Muscle layer of duodenum (tissue), 2 donors: ENCODE data around the gene SELENON.
A peak's percentile ranks its signal among the peaks of the same experiment; 100 is the strongest.

ENCODE experiments used
- H3K27ac ChIP-seq: one replicate; pipeline ENCODE4 v1.7.0; 2013; ENCODE audit warnings: mild to moderate bottlenecking, low read length
- H3K27me3 ChIP-seq: one replicate; pipeline ENCODE4 v1.7.0; 2013; ENCODE audit warnings: low read depth, mild to moderate bottlenecking, control low read depth, low read length
- H3K36me3 ChIP-seq, 2 donors: one replicate each; pipeline ENCODE4 v1.7.0; 2013; ENCODE audit warnings: low read length in 2 of 2, control low read depth in 1 of 2, mild to moderate bottlenecking in 1 of 2; ENCODE audit not compliant: insufficient read depth in 2 of 2, control insufficient read depth in 1 of 2
- H3K4me1 ChIP-seq, 2 donors: one replicate each; pipeline ENCODE4 v1.7.0; 2013; ENCODE audit warnings: low read length in 2 of 2, mild to moderate bottlenecking in 2 of 2, control low read depth in 1 of 2, moderate library complexity in 1 of 2; ENCODE audit not compliant: insufficient read depth in 2 of 2, control insufficient read depth in 1 of 2
- H3K4me3 ChIP-seq, 2 donors: one replicate each; pipeline ENCODE4 v1.7.0; 2013; ENCODE audit warnings: low read length in 2 of 2, low read depth in 1 of 2, mild to moderate bottlenecking in 1 of 2
- H3K9me3 ChIP-seq, 2 donors: one replicate each; pipeline ENCODE4 v1.7.0; 2013; ENCODE audit warnings: low read length in 2 of 2, control low read depth in 1 of 2, mild to moderate bottlenecking in 1 of 2; ENCODE audit not compliant: control insufficient read depth in 1 of 2
- donor health status: healthy.

Gene SELENON

DNA sequence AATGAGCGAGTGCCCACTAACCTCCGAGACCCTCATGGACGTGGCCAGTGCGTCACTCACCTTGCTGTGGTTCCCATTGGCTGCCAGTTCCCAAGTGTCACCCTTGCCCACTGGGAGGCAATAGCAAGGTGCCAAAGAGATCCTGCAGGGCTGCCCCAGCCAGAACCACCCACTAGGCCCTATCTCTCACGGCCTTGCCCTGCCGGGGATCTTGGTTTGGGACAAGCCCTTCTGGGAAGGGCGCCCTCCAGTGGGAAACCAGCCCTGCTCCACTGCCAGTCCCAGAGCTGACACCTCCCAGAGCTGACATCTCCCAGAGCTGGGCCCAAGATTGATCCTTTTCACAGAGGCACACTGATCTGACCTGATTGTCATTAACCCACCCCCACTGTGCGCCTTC lies 2.1 kb upstream of the SELENON start:
- Histone ChIP-seq H3K4me3 (no peak overlapping the region), H3K4me1 (peaks cover 4 to 42% of the 10 kb centered on the region in 2 donors), H3K27ac (no peak overlapping the region), H3K36me3 (no peaks in the 10 kb centered on the region), H3K27me3 (no peaks in the 10 kb centered on the region), H3K9me3 (no peaks in the 10 kb centered on the region)

DNA sequence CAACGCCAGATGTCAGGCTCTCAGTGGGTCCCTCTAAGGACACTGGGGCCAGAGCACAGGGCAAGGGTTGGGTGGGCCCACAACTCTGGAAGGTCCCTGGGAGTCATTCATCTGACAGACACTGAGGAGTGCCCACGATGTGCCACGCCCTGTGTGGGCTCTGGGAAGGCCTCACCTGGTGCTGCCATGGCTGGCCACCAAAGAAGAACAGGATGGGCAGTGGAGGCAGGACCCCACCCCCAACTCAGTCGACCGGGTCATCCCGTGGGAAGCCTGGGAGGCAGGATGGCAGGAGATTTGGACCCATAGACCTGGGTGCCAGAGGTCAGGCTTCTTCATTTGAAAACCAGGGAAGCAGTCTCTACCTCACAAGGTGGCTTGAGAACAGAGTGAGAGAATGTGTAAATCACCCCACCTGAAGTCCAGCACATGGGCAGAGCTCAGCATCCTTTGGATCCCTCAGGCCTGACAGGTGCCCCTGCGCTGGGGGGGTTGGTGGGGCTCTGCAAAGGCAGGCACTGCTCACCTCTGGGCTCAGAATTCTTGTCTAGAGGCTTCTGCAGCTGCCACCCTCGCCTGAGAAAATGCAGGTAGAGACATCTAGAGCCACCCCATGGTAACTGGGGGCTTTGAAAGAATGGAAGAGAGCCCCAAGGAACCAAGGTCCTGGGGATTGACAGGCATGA lies 1.2 kb upstream of the SELENON start:
- Histone ChIP-seq H3K27ac (no peak overlapping the region), H3K9me3 (no peaks in the 10 kb centered on the region), H3K36me3 (no peaks in the 10 kb centered on the region), H3K4me3 (peak overlapping the region in 1 of 2 donors; percentile 54), H3K4me1 (peaks cover 4 to 47% of the 10 kb centered on the region in 2 donors), H3K27me3 (no peaks in the 10 kb centered on the region)

DNA sequence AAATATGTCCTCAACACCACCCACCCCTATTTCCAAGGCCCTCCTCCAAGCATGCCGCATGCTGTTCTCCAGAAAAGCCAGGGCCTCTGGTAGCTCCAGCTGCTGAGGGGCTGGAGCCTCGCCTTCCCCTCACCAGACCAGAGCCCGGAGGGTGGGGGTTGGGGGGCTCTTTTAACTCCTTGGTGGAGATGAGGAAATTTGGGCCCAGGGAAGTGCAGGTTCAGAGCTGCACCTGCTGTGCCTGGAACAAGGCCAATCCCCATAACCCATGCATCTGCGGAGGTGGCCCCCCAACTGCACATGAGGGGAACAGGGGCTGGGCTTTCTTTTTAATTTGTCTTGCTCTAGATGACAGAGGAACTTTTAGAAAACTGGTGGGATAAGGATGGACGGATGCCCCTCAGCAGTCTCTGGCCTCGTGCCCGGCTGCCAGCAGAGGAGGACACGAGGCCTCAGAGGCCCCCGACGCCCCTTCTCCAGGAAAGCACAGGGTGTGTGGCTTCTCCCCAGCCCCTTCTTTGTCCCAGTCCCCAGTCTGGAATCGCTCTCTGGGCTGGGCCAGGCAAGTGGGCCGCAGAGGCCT lies 550 bp upstream of the SELENON start:
- peak overlapping the region; percentile 11 to 54 for H3K4me3 ChIP-seq
- H3K27me3 ChIP-seq: no peaks in the 10 kb centered on the region
- no peaks in the 10 kb centered on the region for H3K36me3 ChIP-seq
- H3K27ac ChIP-seq: peak overlapping the region; percentile 39
- no peaks in the 10 kb centered on the region for H3K9me3 ChIP-seq
- peaks cover 4 to 52% of the 10 kb centered on the region in 2 donors for H3K4me1 ChIP-seq

DNA sequence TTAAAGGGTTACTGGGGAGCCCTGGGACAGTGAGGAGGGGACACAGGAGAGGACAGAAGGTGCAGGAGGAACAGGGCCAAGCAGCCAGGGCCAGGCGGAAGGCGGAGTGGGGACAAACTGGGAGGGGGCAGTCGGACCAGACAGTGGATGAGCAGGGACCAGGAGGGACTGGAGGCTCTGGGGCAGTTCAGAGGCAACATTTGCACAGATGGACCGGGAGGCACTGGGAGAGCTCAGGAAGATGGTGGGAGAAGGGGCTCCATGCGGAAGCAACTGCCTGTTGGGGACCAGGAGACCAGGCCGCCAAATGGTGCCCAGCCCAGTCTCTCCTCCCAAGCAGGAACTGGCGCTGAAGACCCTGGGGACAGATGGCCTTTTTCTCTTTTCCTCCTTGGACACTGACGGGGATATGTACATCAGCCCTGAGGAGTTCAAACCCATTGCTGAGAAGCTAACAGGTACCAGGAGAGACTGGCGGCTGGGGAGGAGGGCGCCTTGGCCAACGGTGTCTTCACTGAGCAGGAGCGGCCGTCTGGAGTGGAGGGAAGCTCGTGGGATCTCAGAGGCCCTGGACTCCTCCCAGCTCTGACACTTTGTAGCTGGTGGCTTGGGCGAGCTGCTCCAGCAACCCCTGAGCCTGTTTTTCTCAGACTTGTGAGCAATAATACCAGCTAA lies 847 bp downstream of the SELENON start:
- no peak overlapping the region for H3K27ac ChIP-seq
- H3K9me3 ChIP-seq: no peaks in the 10 kb centered on the region
- peaks cover 4 to 55% of the 10 kb centered on the region in 2 donors for H3K4me1 ChIP-seq
- H3K27me3 ChIP-seq: no peaks in the 10 kb centered on the region
- peak overlapping the region; percentile 58 to 64 for H3K4me3 ChIP-seq
- peaks cover 0 to 7% of the 10 kb centered on the region in 2 donors for H3K36me3 ChIP-seq

DNA sequence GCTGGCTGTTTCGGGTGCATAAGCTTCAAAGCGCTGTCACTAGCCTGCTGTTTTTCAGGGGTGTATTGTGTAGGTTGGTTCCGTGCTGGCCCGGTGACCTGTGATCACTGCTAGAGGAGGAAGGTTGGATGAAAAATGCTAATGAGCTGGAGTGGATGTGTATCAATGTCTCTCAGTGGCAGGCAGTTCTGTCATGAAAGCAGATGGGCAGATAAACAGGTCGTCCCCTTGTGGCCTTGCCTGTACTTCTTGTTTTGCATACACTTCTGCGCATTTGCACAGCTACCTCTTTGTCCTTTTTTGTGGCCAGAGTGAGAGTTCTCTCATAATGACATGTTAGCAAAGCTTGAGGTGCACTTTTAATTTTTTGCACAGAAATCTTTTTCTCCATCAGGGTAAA lies 2.9 kb downstream of the SELENON start:
- Histone ChIP-seq H3K9me3 (no peaks in the 10 kb centered on the region), H3K27ac (no peak overlapping the region), H3K4me3 (no peak overlapping the region), H3K36me3 (peaks cover 4 to 20% of the 10 kb centered on the region in 2 donors), H3K27me3 (no peaks in the 10 kb centered on the region), H3K4me1 (peaks cover 0 to 62% of the 10 kb centered on the region in 2 donors)

DNA sequence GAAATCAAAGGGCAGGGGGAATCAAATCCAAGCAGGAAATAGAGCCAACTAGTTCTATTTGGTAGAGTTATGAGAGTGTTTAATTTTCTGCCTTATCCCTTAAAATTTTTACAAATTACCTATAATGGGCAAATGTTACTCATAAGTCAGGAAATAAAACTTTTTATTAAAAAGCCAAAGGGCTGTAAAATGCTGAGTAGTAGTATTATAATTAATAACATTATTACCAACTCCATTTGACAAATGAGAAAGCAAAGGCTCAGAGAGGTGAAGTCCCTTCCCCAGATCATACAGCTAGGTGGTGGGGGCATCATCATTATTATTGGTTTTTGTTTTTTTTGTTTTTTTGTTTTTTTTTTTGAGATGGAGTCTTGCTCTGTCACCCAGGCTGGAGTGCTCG lies 3.4 kb downstream of the SELENON start:
- Histone ChIP-seq H3K4me3 (no peak overlapping the region), H3K27me3 (no peaks in the 10 kb centered on the region), H3K4me1 (peaks cover 0 to 58% of the 10 kb centered on the region in 2 donors), H3K36me3 (peaks cover 5 to 23% of the 10 kb centered on the region in 2 donors), H3K9me3 (no peaks in the 10 kb centered on the region), H3K27ac (no peak overlapping the region)

DNA sequence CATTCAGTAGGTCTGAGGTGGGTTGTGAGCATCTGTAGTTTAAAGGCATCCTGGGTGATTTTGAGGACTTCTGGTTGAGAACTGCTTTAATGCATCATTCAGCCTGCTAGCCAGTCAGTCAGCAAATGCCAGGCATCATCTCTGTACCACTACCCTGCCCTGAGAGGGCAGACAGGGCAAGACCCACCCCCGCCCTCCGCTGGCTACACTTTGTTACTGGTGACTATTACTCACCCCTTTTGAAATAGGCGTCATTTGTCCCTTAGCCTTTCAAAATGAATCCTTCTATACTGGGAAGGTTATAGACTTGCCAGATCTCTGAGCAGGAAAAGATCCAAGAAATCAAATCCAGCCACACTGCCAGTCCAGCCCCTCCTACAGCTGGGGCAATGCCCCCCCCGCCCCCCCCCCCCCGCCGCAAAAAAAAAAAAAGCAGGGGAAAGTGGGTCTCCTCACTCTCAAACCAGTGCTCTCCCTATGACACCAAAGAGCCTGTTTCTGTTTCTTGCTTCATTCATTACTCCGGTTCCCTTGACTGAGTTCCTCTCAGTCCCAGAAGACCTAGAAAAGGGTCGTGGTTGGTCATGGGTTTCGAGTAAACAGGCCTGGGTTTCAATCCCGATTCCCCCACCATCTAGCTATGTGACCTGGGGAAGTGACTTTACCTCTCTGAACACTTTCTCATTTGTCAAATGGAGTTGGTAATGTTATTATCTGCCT lies 4.4 kb downstream of the SELENON start:
- peak overlapping the region; percentile 4 for H3K27ac ChIP-seq
- no peaks in the 10 kb centered on the region for H3K9me3 ChIP-seq
- H3K36me3 ChIP-seq: peaks cover 5 to 33% of the 10 kb centered on the region in 2 donors
- no peak overlapping the region for H3K4me3 ChIP-seq
- no peaks in the 10 kb centered on the region for H3K27me3 ChIP-seq
- peaks cover 0 to 47% of the 10 kb centered on the region in 2 donors for H3K4me1 ChIP-seq

DNA sequence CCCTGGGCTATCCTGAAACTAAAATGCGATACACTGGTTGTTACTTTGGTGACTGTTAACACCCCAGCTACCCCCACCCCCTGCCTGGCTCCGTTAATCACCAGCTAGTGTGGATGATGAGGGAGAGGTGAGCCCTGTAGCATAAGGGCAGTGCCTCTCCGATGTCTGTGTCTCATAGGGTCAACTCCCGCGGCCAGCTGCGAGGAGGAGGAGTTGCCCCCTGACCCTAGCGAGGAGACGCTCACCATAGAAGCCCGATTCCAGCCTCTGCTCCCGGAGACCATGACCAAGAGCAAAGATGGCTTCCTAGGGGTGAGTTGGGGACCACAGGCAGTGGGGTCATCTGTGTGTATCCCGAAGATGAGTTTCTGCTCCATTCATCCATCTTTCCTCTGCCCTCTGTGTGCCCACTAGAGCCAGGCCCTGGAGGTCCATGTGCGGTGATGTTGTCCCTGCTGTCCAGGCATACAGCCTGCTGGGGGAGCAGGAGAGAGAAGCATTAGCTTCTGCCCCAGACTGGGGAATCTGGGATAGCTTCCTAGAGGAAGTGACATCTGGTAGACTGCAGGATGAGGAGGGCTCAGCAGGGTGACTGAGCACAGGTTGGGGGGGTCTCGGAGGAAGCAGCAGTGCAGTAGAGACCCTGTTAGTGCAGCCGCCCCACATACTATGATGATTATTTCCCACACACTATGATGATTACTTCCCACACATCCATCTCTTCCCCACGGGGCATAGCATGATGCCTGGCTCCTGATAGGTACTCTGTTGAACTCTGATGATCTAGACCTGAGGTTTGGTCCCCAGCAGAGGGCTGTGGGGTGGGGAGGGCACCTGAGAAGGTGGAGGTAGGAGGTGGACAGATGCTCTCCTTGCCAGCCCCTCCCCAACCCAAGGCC lies 5.2 kb downstream of the SELENON start:
- Histone ChIP-seq H3K4me3 (no peak overlapping the region), H3K27me3 (no peaks in the 10 kb centered on the region), H3K9me3 (no peaks in the 10 kb centered on the region), H3K36me3 (peaks cover 8 to 41% of the 10 kb centered on the region in 2 donors), H3K27ac (peak overlapping the region; percentile 4), H3K4me1 (peaks cover 0 to 44% of the 10 kb centered on the region in 2 donors)

DNA sequence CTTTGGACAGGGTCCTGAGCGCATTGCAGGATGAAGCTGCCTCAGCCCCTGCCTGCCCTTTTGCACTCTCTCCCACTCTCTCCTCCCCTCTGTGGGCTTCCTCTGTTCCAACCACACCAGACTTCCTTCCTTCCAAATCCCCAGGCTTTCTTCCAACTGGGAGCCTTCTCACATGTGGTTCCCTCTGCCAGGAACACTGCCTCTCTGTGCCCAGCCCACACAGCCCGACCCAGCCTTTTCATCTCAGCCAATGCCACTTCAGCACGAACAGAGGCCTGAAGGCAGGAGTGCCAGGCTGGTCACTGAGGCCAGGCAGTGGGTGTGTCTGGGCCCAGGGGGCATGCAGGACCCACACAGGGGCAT lies 5.9 kb downstream of the SELENON start:
- H3K9me3 ChIP-seq: no peaks in the 10 kb centered on the region
- peaks cover 0 to 46% of the 10 kb centered on the region in 2 donors for H3K4me1 ChIP-seq
- no peaks in the 10 kb centered on the region for H3K27me3 ChIP-seq
- peaks cover 10 to 41% of the 10 kb centered on the region in 2 donors for H3K36me3 ChIP-seq
- no peak overlapping the region for H3K4me3 ChIP-seq
- peak overlapping the region; percentile 31 for H3K27ac ChIP-seq

DNA sequence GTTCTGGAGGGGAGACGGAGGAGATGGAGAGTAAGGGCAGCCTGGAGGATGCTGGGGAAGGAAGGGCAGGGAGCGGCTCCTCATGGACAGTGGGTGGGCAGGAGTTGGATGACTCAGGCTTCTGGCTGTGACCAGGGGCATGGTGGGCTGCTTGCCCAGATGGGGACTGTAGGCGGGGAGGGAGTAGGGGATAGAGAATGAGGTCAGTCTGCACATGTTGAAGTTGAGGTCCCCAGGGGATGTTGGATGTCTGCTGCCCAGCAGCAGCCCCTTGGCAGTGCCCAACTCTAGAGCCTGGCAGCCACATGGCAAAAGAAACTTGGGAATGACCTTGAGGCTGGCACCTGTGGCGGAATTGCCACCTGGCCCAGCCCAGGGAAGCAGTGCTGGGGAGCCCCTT lies 6.4 kb downstream of the SELENON start:
- H3K4me3 ChIP-seq: no peak overlapping the region
- peaks cover 0 to 44% of the 10 kb centered on the region in 2 donors for H3K4me1 ChIP-seq
- H3K27ac ChIP-seq: peak overlapping the region; percentile 31
- peaks cover 10 to 42% of the 10 kb centered on the region in 2 donors for H3K36me3 ChIP-seq
- H3K9me3 ChIP-seq: no peaks in the 10 kb centered on the region
- H3K27me3 ChIP-seq: no peaks in the 10 kb centered on the region
